HG02610 (cell line): ENCODE data around the gene HLA-DPA1.

Source experiments
- ATAC-seq: cut with Tn5 transposase; IDR thresholded peaks from one replicate; pipeline ENCODE4 v1.9.1; 2021; ENCODE audit warnings: mild to moderate bottlenecking, moderate library complexity; ENCODE audit not compliant: unreplicated experiment

HLA-DPA1 gene

GRCh38 chr6:33088931-33089620 lies 15.6 kb upstream of the HLA-DPA1 start:
- no peak for ATAC-seq

GRCh38 chr6:33088258-33088930 lies 14.9 kb upstream of the HLA-DPA1 start:
- no peak for ATAC-seq

- ATAC-seq, result no peak
These were observed 12.2 kb upstream of the HLA-DPA1 start for GRCh38 chr6:33085627-33086026.

GRCh38 chr6:33082702-33083101 lies 9.3 kb upstream of the HLA-DPA1 start:
- no peak for ATAC-seq

GRCh38 chr6:33081098-33081824 lies 7.8 kb upstream of the HLA-DPA1 start:
- no peak for ATAC-seq

- ATAC-seq, result no peak
These were observed 7.0 kb upstream of the HLA-DPA1 start for GRCh38 chr6:33080127-33081089.

- no peak for ATAC-seq
These were observed 6.1 kb upstream of the HLA-DPA1 start for GRCh38 chr6:33079580-33079979.

- ATAC-seq, result no peak
These were observed 5.6 kb upstream of the HLA-DPA1 start for GRCh38 chr6:33078919-33079521.

GRCh38 chr6:33078442-33078841 lies 5.0 kb upstream of the HLA-DPA1 start:
- ATAC-seq, result no peak

- ATAC-seq, result no peak
These were observed 4.5 kb upstream of the HLA-DPA1 start for GRCh38 chr6:33077908-33078307.

GRCh38 chr6:33076406-33076934 lies 3.0 kb upstream of the HLA-DPA1 start:
- no peak for ATAC-seq

- peak; percentile 80 for ATAC-seq
These were observed 2.3 kb upstream of the HLA-DPA1 start, which contains the start of gene HLA-DPB1 for GRCh38 chr6:33075568-33076405. Gene HLA-DPB1 (plus strand): TSS chr6:33075990. CDS start chr6:33076042, 52 bp downstream.

GRCh38 chr6:33075208-33075567 lies 1.7 kb upstream of the HLA-DPA1 start:
- peak; percentile 15 for ATAC-seq

GRCh38 chr6:33072508-33073100 lies 845 bp downstream of the HLA-DPA1 start:
- no peak for ATAC-seq

GRCh38 chr6:33071569-33071968 lies 1.9 kb downstream of the HLA-DPA1 start:
- ATAC-seq, result no peak

GRCh38 chr6:33070909-33071308 lies 2.5 kb downstream of the HLA-DPA1 start:
- ATAC-seq, result no peak

GRCh38 chr6:33069021-33069738 lies 4.3 kb downstream of the HLA-DPA1 start:
- ATAC-seq, result no peak

GRCh38 chr6:33066917-33067521 lies 6.4 kb downstream of the HLA-DPA1 start:
- ATAC-seq, result no peak
